Astrocyte of the spinal cord (primary cell): ENCODE data around the gene ABCC5.
"Not testable (repeated sequence)": the region's sequence is repeated elsewhere in the genome, so short reads cannot be mapped to it uniquely, and the experiment has no call there.

ENCODE experiments used
- DNase-seq: peaks from one replicate; pipeline ENCODE4 v3.0.0; 2011; ENCODE audit warnings: low read depth, low spot score
- H3K4me3 ChIP-seq: 2 replicates; pipeline ENCODE4 v1.5.1; 2011; ENCODE audit warnings: low read depth, mild to moderate bottlenecking, low read length, moderate library complexity
- CTCF ChIP-seq: IDR thresholded peaks from 2 replicates; pipeline ENCODE4 v1.5.1; 2012; ENCODE audit warnings: low read depth, mild to moderate bottlenecking, low read length, inconsistent platforms
- in situ Hi-C: cut with HindIII; loops from 2 replicates; pipeline ENCODE4 v1.10.0; 2017; ENCODE audit warnings: low sequenced_read_pairs

Gene ABCC5

DNA sequence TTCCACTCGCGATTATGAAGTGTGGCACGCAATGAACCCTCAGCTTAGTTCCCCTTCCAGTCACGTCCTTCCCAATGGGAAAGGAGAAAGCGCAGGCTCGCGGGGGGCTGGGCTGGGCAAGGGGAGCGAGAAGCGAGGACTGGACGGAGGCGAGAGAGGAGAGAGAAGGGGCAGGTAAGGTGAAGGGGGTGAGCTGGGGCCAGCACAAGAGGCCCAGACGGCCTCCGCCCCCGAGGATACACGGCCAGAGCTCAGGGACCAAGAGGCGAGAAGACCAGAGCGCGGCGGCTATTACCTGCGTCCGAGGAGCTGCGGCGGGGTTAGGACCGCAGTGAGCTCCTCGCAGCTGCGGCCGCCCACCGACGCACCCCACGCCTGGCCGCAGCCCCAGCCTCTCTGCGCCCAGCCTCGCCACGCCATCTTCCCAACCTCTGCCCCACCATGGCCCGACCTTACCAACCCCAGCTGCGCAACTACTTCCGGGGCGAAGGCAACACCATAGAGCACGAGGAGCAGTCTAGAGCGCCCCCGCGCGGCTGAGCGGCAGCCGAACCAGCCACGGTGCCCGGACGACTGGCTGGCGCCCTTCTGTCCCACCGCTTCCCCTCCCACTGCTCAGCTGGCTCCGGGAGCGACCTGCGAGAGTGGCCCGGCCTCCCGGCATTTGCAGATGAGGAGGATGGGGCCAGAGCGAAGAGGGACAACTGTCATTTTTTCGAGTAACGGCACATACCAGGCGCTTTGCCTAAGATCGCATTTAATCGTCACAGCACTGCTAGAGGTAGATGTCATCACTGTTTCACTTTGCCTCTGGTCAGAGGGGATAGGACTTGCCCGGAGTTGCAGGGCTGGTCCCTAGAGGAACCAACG, 133.0 kb downstream of the ABCC5 start, which contains the start of gene PARL:
Gene PARL (minus strand): TSS at position 454 of the 870 bp plus-strand sequence. CDS start 34 bp downstream, at position 420.
- in situ Hi-C loops: no loop called here
- peak; percentile 95 for TF ChIP-seq CTCF
- peak; percentile 87 for DNase-seq
- H3K4me3 ChIP-seq: peak within 1 kb of the TSS; percentile 92

DNA sequence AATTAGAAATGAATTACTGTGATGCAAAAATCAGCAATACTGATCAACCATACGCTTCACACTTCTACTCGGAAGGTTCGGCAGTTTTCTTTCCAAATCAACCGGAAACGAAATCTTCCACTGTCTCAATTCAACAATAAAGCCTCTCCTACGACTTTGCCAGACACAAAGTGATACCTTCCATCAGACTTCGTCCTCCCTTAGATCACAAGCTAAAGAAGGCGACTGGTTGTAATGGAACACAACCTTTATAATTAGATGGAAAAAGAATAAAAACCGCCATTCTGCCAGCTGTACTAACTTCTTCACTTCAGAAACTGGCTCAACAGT, 133.6 kb downstream of the ABCC5 start:
- in situ Hi-C loops: no loop called here
- no peak for DNase-seq
- TF ChIP-seq CTCF: no peak
- H3K4me3 ChIP-seq: peak overlapping the region; percentile 92

DNA sequence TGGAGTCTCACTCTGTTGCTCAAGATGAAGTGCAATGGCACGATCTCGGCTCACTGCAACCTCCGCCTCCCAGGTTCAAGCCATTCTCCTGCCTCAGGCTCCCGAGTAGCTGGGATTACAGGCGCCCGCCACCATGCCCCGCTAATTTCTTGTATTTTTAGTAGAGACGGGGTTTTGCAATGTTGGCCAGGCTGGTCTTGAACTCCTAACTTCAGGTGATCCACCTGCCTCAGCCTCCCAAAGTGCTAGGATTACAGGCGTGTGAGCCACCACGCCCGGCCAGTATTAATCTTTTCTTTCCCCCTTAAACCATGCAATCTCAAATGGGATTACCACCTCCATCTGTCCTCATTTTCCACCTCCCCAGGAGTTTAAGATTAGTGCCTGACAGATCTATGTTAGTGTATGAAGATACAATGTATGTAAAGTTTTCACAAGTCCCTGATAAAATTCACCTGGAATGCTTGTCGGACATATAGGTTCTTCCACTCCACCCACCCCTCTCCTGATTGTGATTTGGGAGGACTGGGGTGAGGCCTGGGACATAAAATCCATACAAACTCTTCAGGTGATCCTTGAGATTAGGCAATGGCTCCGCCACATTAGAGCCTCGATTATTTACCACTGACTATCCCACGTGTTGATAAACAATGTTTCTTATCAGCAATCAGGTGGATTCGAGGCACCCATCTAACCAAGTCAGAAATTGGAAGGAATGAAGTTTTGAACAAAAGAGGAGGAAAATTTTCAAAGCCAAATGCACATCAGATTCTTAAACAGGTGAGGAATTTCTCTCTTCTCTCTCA, 134.2 kb downstream of the ABCC5 start:
- no peak for TF ChIP-seq CTCF
- H3K4me3 ChIP-seq: peak overlapping the region; percentile 92
- in situ Hi-C loops: no loop called here
- no peak for DNase-seq

DNA sequence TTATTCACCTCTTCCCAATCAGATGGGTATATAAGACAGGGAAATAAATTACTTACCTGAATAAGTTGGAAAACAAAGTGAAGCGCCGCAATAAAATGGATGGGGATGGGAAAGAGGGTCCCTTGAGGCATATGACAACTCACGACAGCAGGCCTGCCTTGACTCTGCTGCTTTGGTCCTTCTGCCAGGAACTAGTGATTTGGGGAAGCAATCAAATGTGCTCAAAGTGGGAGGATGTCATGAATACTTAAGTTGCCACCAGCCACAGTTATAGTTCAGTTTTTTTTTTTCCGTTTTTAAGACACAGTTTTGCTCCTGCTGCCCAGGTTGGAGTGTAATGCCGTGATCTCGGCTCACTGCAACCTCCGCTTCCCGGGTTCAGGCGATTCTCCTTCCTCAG, 137.6 kb downstream of the ABCC5 start:
- no peak for TF ChIP-seq CTCF
- H3K4me3 ChIP-seq: no peak overlapping the region
- in situ Hi-C loops: no loop called here
- DNase-seq: no peak

GRCh38 chr3:183879243-183879642, 138.4 kb downstream of the ABCC5 start:
- in situ Hi-C loops: no loop called here
- DNase-seq: no peak
- no peak for TF ChIP-seq CTCF
- no peak overlapping the region for H3K4me3 ChIP-seq

GRCh38 chr3:183878071-183878470, 139.6 kb downstream of the ABCC5 start:
- in situ Hi-C loops: no loop called here
- DNase-seq: no peak
- no peak overlapping the region for H3K4me3 ChIP-seq
- no peak for TF ChIP-seq CTCF

GRCh38 chr3:183877227-183877626, 140.5 kb downstream of the ABCC5 start:
- DNase-seq, H3K4me3 ChIP-seq, in situ Hi-C loops: not testable (repeated sequence)
